Measurements from ENCODE around the gene MACROD2.

The MACROD2 gene

DNA sequence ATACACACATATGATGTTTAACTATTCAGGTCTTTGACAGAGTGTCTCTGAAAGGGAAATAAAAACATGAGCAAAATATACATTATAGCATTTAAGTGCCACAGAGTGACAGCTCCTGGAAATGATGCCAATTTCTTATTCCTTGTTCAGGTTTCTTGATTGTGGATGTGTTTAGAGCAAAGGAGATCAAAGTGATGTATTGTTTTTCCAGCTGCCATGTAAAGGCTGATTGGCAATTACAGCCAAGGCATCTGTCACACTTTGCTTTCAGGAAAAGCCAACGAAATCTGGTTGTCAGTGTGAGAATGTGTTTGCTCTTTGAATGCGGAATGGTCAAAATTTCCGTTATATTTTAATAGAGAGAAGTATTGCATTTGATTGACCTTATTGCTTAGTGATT, 689.9 kb downstream of the MACROD2 start:
- no peak for DNase-seq

DNA sequence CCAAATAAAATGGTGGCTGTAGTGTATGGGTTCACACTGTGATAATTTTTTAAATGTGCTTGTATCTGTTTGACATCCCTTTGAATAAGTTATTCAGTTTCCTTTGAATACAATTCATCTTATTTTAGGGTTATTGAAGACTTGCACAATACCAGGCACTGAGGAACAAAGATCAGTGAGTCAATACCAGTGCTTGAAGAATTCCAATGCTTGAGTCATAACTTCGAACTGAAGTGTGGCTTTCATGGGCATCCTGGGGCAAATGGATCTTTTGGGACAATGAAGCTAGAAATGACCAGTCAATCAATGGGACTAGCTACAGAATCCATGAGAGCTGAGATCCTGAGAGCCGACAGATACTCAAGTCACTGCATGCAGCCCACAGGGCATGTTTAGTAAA, 692.0 kb downstream of the MACROD2 start:
- DNase-seq: no peak

DNA sequence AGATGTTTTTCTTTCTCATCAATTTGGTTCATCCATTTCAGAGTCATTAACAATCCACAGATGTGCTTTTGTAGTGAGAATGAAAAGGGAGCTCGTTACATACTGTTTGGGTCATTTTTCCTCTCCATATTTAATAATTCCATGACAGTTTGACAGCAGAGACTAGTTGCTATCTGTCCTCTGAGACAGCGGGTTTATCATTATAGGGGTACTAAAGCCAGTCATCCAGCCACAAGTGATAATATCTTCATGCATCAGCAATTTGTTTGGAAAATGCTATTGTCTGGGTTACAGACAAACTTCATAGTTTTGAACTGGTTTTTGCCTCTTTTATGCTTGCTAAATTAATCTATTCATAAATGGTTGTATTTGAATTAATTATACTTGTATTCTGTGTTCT, 692.7 kb downstream of the MACROD2 start:
- no peak for DNase-seq

DNA sequence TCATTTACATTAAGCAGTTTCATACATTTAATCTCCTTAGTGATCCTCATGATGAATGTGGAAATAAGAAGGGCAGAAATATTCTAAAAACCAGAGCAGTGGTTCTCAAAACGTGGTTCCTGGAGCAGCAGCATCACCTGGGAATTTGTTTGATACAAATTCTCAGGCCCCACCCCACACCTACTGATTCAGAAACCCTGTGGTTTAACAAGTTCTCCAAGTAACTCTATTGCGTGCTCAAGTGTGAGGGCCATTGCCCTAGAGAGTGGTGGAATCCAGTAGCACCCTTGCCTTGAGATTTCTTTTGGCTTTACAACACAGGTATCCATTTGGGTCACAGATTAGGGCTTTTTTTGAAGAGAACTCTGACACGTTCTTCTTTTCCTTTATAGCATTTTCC, 696.7 kb downstream of the MACROD2 start:
- no peak for DNase-seq

DNA sequence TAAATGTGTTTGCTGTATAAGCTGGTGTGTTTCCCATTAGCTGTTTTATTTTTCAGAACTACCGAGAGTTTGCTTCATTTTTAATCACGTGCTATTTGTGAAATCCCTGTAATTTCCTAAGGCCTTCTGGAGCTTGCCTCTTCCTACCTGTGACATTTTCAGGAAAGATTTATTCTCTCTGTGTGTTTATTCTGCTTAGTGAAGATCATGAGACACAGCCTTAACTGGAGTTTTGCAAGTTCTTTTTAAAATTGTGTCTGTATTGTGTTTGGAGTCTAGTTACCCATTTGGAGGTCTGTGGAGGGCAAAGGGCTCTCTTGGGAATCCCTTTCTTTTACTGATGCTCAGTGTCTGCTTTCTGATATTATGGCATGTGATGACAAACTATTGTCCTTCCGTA, 701.2 kb downstream of the MACROD2 start:
- no peak for DNase-seq

DNA sequence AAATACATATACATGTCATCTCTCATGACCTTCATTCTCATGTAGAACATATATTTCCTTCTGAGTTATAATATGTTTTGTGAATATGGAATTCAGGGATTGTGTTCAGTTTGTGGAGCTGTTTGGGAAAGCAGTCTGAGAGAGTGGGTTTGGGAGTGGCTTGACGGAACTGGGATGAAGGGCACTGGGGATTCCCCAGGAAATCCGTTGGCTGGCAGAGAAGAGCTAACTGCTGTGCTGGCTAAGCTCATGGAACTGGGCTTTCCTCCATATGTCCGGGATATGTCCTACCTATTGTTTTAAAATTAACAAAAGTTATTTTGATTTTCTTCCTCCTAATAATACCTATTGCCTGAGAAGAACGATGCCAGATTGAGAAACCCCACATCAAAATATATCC, 701.6 kb downstream of the MACROD2 start:
- DNase-seq: no peak

DNA sequence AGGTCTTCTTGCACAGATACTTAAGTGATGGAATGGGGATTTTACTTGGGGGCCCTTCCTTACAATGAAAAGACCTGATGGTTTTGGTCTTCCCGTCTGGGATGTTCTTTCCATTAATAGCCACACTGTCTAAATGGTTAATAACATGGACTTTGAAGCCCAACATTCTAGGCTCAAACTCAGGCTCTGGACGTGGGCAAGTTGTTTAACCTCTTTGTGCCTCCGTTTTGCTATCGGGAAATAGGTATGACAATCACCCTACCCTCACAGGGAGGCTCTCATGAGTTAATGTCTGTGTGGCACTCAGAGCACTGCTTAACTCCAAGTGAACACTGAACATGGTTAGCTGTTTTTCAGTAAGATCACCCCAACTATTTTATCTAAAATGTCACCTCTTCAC, 702.8 kb downstream of the MACROD2 start:
- DNase-seq: no peak

DNA sequence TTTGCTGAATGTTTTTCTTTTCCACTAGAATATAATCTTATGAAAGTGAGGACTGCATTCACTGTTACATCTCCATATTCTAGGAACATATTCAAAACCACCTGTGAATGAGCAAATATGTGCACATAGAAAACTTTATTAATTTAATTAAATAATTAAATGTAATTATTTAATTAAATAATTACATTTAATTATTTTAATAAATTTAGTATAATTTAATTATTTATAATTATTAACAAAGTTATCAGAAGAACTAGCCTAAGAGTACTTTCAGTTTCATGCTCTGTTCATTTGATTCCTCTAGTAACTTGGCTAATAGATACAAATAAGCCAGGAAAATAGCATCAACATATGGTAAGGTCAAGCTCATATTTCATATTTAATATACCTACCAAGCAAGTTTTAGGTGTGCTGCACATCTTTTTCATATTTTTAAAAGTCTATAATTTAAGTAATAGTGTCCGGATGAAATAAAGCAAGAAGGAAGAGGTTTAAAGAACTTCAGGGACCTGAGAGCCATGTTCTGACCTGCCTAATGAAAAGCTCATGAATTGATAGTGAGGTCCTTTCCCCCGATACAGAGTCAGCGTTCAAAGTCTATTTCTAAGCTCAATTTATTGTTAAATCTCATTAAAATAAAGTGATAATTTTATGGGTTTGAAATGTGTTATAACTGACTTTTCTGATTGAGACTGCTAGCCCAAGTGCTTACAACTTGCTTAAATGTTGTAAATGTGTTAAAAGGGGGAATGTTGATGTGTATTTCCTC, 703.5 kb downstream of the MACROD2 start:
- no peak for DNase-seq

DNA sequence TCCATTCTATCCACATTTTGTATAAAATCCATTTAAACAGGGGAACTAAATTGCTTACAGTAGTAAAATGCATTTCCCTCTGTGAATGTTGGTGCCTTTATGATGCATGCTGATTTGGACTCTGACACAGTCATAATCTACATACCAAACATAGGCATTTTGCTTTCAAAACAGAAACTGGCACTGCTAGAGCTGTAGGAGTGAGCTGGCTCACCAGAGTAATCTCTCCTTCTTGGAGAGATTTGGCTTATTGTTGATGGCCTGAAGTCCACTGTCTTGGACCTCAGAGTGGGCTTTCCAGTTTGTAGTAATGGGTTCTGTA, 705.3 kb downstream of the MACROD2 start:
- DNase-seq: no peak

DNA sequence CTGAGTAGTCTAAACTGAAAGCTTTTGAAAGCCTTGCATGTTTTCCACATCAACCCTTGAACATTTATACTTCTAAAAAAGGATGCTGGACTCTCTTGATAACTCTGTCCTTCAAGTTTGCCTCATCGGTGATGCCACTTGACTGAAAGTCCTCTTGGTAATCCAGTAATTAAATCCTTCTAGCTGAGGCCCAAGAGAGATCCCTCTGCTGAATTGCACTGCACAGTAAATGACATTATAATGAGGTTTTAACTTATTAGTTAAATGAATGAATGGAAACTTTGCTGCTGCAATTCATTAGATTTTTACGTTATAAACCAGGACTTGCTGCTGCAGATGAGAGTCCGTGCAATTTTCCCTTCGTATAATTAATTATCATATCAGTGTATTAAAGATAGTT, 706.0 kb downstream of the MACROD2 start:
- no peak for DNase-seq

DNA sequence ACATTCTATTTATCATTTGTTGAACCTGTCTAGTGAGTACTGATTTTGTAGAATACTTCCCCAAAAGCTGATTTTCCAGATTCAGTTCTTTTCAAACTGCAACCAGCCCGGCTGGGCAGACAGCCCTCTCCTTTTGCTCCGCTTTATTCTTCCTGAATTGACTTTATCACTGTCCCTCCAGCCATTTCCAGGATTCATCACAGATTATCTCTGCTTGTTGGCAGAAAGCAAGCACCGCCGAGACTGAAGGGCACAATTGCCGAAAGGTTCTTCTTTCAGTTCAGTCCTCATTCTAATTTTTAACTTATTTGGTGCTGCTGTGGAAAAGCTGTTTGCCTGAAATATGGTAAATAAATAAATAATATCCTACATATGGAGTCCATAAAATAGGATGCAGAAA, 711.2 kb downstream of the MACROD2 start:
- DNase-seq: no peak

DNA sequence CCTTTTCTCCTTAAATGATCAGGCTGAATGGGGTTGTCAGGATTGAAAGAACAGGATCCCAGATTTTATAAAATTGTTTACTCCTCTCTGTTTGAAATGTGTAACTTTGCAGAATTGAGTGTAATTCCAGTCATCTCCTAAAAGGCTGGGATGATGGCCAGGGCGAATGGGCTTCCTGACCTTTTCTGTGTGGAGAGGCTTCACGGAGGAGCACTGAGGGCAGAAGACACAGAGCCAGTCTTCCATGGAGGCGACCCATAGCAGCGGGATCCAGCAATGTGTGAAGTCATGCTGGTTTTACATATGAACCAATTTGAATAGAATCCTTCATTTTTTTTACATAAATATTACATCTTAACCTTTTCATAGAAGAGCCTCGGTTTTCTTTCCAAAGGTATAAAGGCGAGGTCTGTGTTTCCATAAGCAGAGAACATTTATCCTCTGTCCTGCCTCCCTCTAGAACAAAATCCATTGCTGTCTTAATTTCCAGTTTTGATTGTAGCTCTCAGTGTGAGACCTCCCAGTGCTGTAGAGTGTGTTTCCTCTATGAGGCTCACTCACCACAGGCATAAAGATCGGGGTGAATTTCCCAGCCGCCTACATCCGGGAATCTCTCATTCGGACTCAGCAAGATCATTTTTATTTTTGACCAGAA, 711.8 kb downstream of the MACROD2 start:
- no peak for DNase-seq

DNA sequence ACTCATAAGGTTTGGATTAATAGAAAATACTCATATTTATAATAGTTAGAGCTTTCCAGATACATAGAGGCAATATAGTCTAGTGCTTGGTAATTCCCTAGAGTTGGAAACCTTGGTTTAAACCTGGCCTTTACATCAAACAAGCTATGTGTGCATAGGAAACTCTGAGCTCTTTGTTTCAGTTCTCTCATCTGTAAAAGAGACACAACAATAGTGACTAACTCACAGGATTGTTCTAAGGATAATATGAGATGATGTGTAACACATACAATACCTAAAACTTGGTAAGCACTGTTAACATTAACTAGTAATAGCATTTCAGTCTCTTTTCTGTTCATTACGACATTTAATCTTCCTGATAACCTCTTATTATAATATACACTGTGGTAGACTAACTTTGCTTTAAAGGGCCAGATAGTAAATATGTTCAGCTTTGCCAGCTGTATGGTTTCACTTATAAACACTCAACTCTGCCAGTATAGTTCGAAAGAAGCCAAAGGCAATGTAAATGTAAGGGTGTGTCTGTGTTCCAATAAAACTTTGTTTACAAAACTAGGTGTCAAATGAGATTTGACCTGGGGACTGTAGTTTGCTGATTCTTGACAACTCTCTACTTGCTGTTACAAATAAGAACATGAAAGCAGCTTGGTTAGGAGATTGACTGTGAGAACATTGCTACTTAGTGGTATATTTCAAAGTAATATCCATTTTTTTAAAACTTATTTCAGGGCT, 712.7 kb downstream of the MACROD2 start:
- no peak for DNase-seq

DNA sequence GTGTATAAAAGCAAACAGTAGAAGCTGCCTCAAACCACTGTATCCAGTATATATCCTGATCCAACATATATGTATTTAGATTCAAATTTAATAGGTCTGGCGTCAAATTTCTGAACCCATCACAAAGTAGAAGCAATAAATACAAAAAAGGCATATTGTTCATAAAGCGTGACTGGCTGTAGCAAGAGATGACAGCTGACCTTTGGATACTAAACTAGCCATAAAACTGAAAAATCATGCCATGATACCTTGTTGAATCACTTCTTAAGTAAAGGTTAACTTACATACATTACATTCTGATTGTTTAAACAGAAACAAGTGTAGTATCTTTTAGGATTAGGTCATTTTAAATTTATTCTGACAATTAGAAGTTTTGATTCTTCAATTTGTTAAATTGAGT, 714.1 kb downstream of the MACROD2 start:
- no peak for DNase-seq

DNA sequence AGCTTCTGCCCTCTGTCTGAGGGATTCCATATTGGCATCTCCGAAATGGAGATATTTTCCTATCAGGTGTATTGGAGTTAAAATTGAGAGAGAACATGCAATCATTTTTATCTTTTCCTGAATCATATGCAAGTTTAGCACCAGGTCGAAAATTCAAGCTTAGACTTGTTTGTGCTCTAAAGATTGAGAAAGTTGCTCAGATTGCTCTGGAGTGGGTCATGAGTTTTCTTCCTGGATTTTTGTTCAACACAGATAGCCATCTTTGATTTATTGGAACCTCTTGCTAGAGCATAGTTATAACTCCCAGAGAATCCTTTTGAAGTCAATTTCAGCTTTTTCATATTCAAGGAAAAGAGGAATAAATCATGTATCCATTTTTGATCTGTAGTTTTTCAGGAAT, 715.6 kb downstream of the MACROD2 start:
- DNase-seq: no peak

DNA sequence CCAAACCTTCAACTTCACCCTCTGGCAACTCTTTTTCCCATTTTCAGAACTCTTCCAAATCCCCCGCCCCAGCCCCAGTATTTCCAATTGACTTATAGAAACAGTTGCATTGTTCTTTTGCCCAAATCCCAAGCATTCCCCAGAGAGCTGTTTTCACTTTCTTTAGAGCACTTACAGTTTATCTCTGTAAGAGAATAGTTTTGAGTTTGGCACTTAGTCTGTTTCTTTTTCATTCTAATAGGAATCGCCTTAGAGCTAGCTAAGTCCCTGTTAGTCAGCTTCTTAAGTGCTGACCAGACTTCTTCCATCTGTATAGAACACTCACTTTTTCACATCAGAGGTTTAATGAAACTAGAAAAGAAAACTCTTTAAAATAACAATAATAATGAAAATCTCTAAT, 716.3 kb downstream of the MACROD2 start:
- DNase-seq: no peak

DNA sequence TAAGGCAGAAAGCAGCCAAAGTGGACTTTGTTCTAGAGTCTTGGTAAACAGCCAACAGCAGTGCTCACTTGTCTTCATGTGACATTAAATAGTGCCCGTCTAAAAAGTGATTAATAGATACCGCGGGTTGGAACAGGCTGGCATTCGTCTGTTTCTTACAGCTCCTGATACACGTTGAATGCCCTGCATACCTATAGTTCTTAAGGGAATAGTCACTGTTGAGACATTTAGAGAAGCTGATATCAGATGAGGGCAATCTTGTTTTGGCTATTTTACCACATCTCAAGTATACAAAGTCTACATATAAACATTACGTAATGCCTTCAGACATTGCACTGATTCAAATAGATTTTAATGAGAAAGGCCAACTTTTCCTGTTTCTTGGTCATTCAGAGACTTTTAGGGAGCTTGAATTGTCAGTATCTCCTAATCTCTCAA, 717.0 kb downstream of the MACROD2 start:
- no peak for DNase-seq

DNA sequence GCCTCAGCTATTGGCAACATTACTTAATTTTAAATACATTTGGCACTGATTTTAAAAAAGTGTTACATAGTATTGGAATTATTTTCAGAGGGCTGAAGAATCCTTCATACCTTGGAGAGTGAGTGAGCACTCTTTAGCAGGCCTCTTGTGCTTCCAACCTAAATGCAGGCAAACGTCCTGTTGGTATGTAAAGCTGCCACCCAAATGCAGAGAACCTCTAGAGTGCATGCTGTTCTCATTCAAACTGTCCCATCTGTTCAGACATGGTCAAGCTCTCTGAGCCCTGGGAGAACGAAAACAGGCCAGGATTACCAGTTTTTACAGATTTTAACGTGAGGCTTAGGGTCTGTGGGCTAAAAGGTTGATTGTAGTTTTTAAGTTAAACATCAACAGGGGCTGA, 720.1 kb downstream of the MACROD2 start:
- DNase-seq: no peak

DNA sequence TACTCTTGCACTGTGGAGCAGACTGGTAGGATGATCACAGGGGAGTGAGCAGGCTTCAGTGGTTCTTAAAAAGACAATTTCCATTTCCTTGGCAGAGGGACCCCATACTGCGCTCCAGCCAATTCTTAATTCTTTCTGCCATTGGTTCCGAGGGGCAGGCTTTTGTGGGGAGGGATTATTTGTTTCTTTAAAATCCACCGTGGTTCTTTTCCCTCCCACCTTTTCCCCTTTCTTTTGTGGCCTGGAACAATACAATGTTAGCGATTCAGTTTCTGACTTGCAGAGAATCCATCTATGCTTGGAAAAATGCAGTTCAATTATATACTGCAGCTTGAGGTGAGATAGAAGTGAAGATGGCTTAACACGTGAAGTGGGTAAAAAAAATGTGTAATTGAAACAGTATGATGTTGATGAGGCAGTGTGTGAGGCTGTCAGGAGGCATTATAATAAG, 721.1 kb downstream of the MACROD2 start:
- no peak for DNase-seq

DNA sequence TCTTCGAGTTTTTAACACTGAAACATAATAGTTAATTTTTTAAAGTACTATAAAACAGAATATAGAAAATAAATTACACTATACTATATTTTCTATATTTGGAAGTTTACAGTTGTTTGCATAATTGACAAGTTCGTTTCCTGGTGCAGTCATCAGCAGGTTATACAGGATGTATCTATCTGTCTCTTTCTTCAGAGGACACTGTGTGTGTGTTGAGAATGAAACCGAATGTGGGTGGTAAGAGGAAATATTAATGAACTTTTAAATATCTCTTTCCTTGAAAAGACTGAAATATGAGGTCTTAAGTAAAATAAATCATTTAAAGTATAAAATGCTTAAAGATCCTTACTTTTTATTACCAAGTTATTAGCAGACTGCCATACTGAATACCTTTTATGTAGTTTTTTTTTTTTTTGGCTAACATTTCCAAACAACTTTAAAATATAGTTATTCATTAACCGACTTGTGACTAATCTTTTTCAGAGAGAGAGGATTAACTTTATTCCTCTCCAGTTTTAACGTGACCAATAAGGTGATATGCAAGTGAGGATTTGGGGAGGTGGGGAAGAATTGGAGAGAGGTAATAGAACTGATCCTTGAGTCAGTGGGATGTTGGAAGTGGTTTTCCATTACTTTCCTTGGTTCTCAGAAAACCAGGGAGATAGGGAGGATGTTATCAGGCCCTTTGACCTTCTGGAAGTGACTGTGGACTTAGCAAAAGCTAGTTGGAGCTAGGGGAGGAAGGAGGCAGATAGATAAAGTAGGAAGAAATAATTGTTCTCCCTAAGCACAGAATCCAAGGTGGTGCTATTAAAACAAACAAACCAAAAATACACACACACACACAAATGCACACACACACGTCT, 722.1 kb downstream of the MACROD2 start:
- no peak for DNase-seq

DNA sequence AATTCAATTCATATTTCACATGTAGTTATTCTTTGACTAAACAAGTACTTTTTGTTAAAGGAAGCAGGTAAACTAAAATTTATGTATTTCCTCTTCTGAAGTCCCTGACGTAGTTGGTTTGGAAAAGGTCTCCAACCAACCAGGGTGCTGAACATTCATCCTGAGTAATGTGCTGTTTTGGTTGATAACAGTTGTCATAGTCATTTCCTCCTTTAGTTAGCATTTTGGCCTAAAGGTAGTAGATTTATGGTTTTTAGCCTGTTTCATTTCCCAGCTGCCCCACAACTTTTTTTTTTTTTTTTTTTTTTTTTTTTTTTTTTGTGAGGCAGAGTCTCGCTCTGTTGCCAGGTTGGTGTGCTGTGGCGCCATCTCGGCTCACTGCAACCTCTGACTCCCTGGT, 724.9 kb downstream of the MACROD2 start:
- DNase-seq: no peak

DNA sequence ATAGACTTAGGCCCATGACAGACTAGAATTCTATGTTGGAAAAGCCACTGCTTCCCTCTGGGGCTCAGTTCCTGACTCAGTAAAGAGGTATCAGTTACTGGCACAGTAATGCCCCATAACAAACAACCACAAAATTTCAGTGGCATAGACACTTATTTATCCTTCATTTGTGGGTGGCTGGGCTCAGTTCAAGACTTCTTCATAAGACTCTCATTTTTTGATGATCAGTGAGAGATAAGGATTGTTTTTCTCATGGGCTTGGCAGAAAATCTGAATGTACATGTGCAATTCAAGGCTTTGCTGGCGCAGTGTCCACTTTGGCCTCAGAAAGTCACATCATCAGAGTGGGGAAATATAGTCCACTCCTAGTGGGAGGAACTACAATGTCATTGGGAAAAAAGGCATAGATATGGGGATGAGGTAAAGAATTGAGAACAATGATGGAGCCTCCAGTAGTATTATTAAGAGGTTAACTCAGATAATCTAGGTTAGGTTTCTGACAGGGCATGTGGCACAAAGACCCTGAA, 726.7 kb downstream of the MACROD2 start:
- DNase-seq: no peak

DNA sequence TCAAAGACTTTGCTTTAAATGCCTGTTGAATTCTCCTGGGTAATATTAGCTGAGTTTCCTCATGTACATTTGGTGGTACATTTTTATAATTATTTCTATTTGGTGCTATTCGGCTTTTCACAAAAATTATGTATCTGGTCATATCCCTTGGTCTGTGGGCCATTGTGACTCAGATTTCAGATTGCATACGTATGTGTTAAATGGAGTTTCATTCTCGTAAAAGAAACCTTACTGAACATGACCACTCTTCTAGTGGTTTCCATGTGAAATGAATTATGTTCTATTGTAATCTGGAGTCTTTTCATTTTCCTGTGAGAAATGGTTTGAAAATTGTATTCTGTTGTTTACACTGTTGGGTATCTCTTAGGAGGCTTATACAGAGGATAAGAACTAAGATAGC, 728.3 kb downstream of the MACROD2 start:
- DNase-seq: no peak

Data from hippocampal formation (tissue), 2 donors.